HG03025 (cell line): ENCODE results near the gene PACS1.
"Not testable (repeated sequence)": the region's sequence is repeated elsewhere in the genome, so short reads cannot be mapped to it uniquely, and the experiment has no call there.

ENCODE experiments used
- ATAC-seq: cut with Tn5 transposase; IDR thresholded peaks from one replicate; pipeline ENCODE4 v1.9.1; 2021; ENCODE audit warnings: mild to moderate bottlenecking, moderate library complexity; ENCODE audit not compliant: unreplicated experiment, low FRiP score

PACS1 gene

GRCh38 chr11:66266378-66267038 is 196.4 kb downstream of the PACS1 start:
- ATAC-seq, result no peak

- ATAC-seq, result no peak
Observed at GRCh38 chr11:66267039-66267378, 196.9 kb downstream of the PACS1 start.

GRCh38 chr11:66267379-66268243 is 197.5 kb downstream of the PACS1 start:
- ATAC-seq, result peak; percentile 35

GRCh38 chr11:66268244-66268951 is 198.3 kb downstream of the PACS1 start, which contains the start of gene RAB1B:
TSS of gene RAB1B (plus strand) at chr11:66268639. CDS start at chr11:66268680, 41 bp downstream.
- peak; percentile 65 for ATAC-seq

GRCh38 chr11:66268952-66269905 is 199.2 kb downstream of the PACS1 start:
- no peak for ATAC-seq

- ATAC-seq, result no peak
Observed at GRCh38 chr11:66271816-66272215, 201.7 kb downstream of the PACS1 start.

- no peak for ATAC-seq
Observed at GRCh38 chr11:66272596-66272995, 202.5 kb downstream of the PACS1 start.

GRCh38 chr11:66274219-66274618 is 204.1 kb downstream of the PACS1 start:
- no peak for ATAC-seq

GRCh38 chr11:66275396-66275795 is 205.3 kb downstream of the PACS1 start:
- no peak for ATAC-seq

- ATAC-seq, result no peak
Observed at GRCh38 chr11:66275984-66276612, 206.0 kb downstream of the PACS1 start.

- not testable (repeated sequence) for ATAC-seq
Observed at GRCh38 chr11:66276619-66277018, 206.5 kb downstream of the PACS1 start.

GRCh38 chr11:66277064-66277463 is 207.0 kb downstream of the PACS1 start:
- not testable (repeated sequence) for ATAC-seq

GRCh38 chr11:66277471-66278362 is 207.6 kb downstream of the PACS1 start, which contains the start of gene CNIH2:
TSS of gene CNIH2 (plus strand) at chr11:66278175. CDS start at chr11:66278457, 282 bp downstream.
- ATAC-seq, result no peak

- ATAC-seq, result no peak
Observed at GRCh38 chr11:66278363-66279091, 208.5 kb downstream of the PACS1 start.

GRCh38 chr11:66279092-66279734 is 209.1 kb downstream of the PACS1 start:
- ATAC-seq, result no peak

GRCh38 chr11:66280428-66280827 is 210.4 kb downstream of the PACS1 start:
- no peak for ATAC-seq

GRCh38 chr11:66281001-66281400 is 210.9 kb downstream of the PACS1 start:
- ATAC-seq, result no peak
